HG03457 (cell line): ENCODE measurements around the gene CDK14.

Source experiments
- ATAC-seq: cut with Tn5 transposase; IDR thresholded peaks from one replicate; pipeline ENCODE4 v1.9.1; 2021; ENCODE audit warnings: moderate number of reproducible peaks; ENCODE audit not compliant: unreplicated experiment

The CDK14 gene

GRCh38 chr7:90833443-90833842 is 237.3 kb downstream of the CDK14 start:
- no peak for ATAC-seq

GRCh38 chr7:90834771-90835170 is 238.7 kb downstream of the CDK14 start:
- ATAC-seq, result no peak

- ATAC-seq, result no peak
These were observed 239.7 kb downstream of the CDK14 start for GRCh38 chr7:90835861-90836260.

GRCh38 chr7:90836937-90837336 is 240.8 kb downstream of the CDK14 start:
- ATAC-seq, result no peak

- ATAC-seq, result no peak
These were observed 242.7 kb downstream of the CDK14 start for GRCh38 chr7:90838799-90839198.

GRCh38 chr7:90839316-90839715 is 243.2 kb downstream of the CDK14 start:
- ATAC-seq, result no peak

- no peak for ATAC-seq
These were observed 243.7 kb downstream of the CDK14 start for GRCh38 chr7:90839727-90840291.

GRCh38 chr7:90841759-90842429 is 245.8 kb downstream of the CDK14 start:
- no peak for ATAC-seq

- ATAC-seq, result no peak
These were observed 246.3 kb downstream of the CDK14 start for GRCh38 chr7:90842430-90842788.

- ATAC-seq, result no peak
These were observed 247.4 kb downstream of the CDK14 start for GRCh38 chr7:90843472-90843871.

- ATAC-seq, result no peak
These were observed 248.3 kb downstream of the CDK14 start for GRCh38 chr7:90844421-90844820.

GRCh38 chr7:90846192-90846591 is 250.1 kb downstream of the CDK14 start:
- no peak for ATAC-seq

GRCh38 chr7:90850066-90850465 is 253.9 kb downstream of the CDK14 start:
- ATAC-seq, result no peak

- no peak for ATAC-seq
These were observed 254.3 kb downstream of the CDK14 start for GRCh38 chr7:90850471-90850870.

GRCh38 chr7:90853205-90853604 is 257.1 kb downstream of the CDK14 start:
- ATAC-seq, result no peak

- no peak for ATAC-seq
These were observed 260.4 kb downstream of the CDK14 start for GRCh38 chr7:90856351-90857070.

- no peak for ATAC-seq
These were observed 261.5 kb downstream of the CDK14 start for GRCh38 chr7:90857603-90858002.

- no peak for ATAC-seq
These were observed 262.4 kb downstream of the CDK14 start for GRCh38 chr7:90858546-90858945.

GRCh38 chr7:90859521-90859920 is 263.4 kb downstream of the CDK14 start:
- no peak for ATAC-seq

GRCh38 chr7:90864088-90864487 is 268.0 kb downstream of the CDK14 start:
- no peak for ATAC-seq

- no peak for ATAC-seq
These were observed 273.2 kb downstream of the CDK14 start for GRCh38 chr7:90869335-90869734.

GRCh38 chr7:90876701-90877100 is 280.6 kb downstream of the CDK14 start:
- no peak for ATAC-seq
